ENCODE measurements around the gene NIPAL3.

GRCh38 chr1:24443241-24443656 is 27.6 kb downstream of the NIPAL3 start:
- TF ChIP-seq CTCF (IDR thresholded peaks at IDR 0.05), result no peak
- TF ChIP-seq EP300 (IDR thresholded peaks at IDR 0.05), result no peak
- TF ChIP-seq POLR2A (IDR thresholded peaks at IDR 0.05), result no peak
